Neural cell (in vitro differentiated cells): ENCODE results near the gene IRF1. TPM values are rescaled to one million over a fixed set of nuclear protein-coding genes. Genes with fewer than 3 reads are reported as not detected.
"Not testable (repeated sequence)": the region's sequence is repeated elsewhere in the genome, so short reads cannot be mapped to it uniquely, and the experiment has no call there.

Source experiments
- H2AFZ ChIP-seq: fragments of 200-600, 300-800 bp; sonication (generic), shearing (Covaris generic); 2 replicates; pipeline ENCODE4 v1.6.0; 2014; ENCODE audit warnings: low read depth, mild to moderate bottlenecking, antibody characterized with exemption, low read length, moderate library complexity
- H3F3A ChIP-seq: fragments of 200-600 bp; shearing (Covaris generic); 2 replicates; pipeline ENCODE4 v1.6.1; 2016; ENCODE audit warnings: mild to moderate bottlenecking, moderate library complexity, mixed read lengths, antibody characterized with exemption, low read length; ENCODE audit not compliant: insufficient read depth, poor library complexity, severe bottlenecking
- H3K27ac ChIP-seq: fragments of 200-600, 300-800 bp; sonication (generic), shearing (Covaris generic); 2 replicates; pipeline ENCODE4 v1.5.1; 2014; ENCODE audit warnings: mild to moderate bottlenecking, low read length, moderate library complexity
- H3K27me3 ChIP-seq: fragments of 300-800, 200-600 bp; sonication (generic), shearing (Covaris generic); 2 replicates; pipeline ENCODE4 v1.6.0; 2014; ENCODE audit warnings: mild to moderate bottlenecking, low read depth, low read length, moderate library complexity; ENCODE audit not compliant: insufficient read depth
- H3K36me3 ChIP-seq: fragments of 300-800, 200-600 bp; sonication (generic), shearing (Covaris generic); 2 replicates; pipeline ENCODE4 v1.5.1; 2014; ENCODE audit warnings: mild to moderate bottlenecking, antibody characterized with exemption, low read length, moderate library complexity; ENCODE audit not compliant: insufficient read depth
- H3K4me2 ChIP-seq: fragments of 300-800, 200-600 bp; sonication (generic), shearing (Covaris generic); 2 replicates; pipeline ENCODE4 v1.6.0; 2014; ENCODE audit warnings: mild to moderate bottlenecking, low read length
- H3K4me3 ChIP-seq: fragments of 300-800, 200-600 bp; sonication (generic), shearing (Covaris generic); 2 replicates; pipeline ENCODE4 v1.5.1; 2014; ENCODE audit warnings: mild to moderate bottlenecking, low read length, moderate library complexity
- H3K79me2 ChIP-seq: fragments of 200-600 bp; shearing (Covaris generic); replicated peaks from 2 replicates; pipeline ENCODE4 v1.6.0; 2014; ENCODE audit warnings: mild to moderate bottlenecking, low read length, moderate library complexity; ENCODE audit not compliant: insufficient read depth
- H3K9ac ChIP-seq: fragments of 300-800, 200-600 bp; sonication (generic), shearing (Covaris generic); 2 replicates; pipeline ENCODE4 v1.6.1; 2016; ENCODE audit warnings: mild to moderate bottlenecking, low read length, mixed read lengths
- H3K9me2 ChIP-seq: fragments of 200-600 bp; shearing (Covaris generic); 2 replicates; pipeline ENCODE4 v1.6.1; 2016; ENCODE audit warnings: mild to moderate bottlenecking, low read length, mixed read lengths; ENCODE audit not compliant: insufficient read depth
- H3K9me3 ChIP-seq: fragments of 200-600, 300-800 bp; sonication (generic), shearing (Covaris generic); 2 replicates; pipeline ENCODE4 v1.6.1; 2016; ENCODE audit warnings: mild to moderate bottlenecking, mixed run types, low read length, moderate library complexity, mixed read lengths
- H4K20me1 ChIP-seq: fragments of 200-600 bp; shearing (Covaris generic); 2 replicates; pipeline ENCODE4 v1.6.1; 2016; ENCODE audit warnings: mild to moderate bottlenecking, mixed run types; ENCODE audit not compliant: insufficient read depth
- EP300 ChIP-seq: fragments of 450-650 bp; conservative IDR thresholded peaks from 2 replicates; pipeline ENCODE4 v1.6.1; 2014; ENCODE audit warnings: antibody characterized with exemption, mild to moderate bottlenecking, moderate library complexity; ENCODE audit not compliant: poor library complexity, severe bottlenecking
- EZH2 ChIP-seq: fragments of 200-600, 300-800 bp; shearing (Covaris generic), sonication (generic); IDR thresholded peaks from 2 replicates; pipeline ENCODE4 v1.6.1; 2014; ENCODE audit warnings: antibody characterized with exemption, low read length, borderline replicate concordance, mild to moderate bottlenecking; ENCODE audit not compliant: insufficient read depth, poor library complexity, severe bottlenecking
- MXI1 ChIP-seq: fragments of 450-650 bp; conservative IDR thresholded peaks from 2 replicates; pipeline ENCODE4 v1.6.1; 2014; ENCODE audit warnings: antibody characterized with exemption, mild to moderate bottlenecking; ENCODE audit not compliant: poor library complexity, severe bottlenecking
- POLR2AphosphoS5 ChIP-seq: IDR thresholded peaks from 2 replicates; pipeline ENCODE4 v1.6.1; 2012
- RAD21 ChIP-seq: fragments of 450-650 bp; conservative IDR thresholded peaks from 2 replicates; pipeline ENCODE4 v1.6.1; 2014; ENCODE audit warnings: antibody characterized with exemption, mild to moderate bottlenecking, moderate library complexity
- REST ChIP-seq: IDR thresholded peaks from 2 replicates; pipeline ENCODE4 v1.6.1; 2012; ENCODE audit warnings: borderline replicate concordance
- SMC3 ChIP-seq: fragments of 450-650 bp; conservative IDR thresholded peaks from 2 replicates; pipeline ENCODE4 v1.6.1; 2014; ENCODE audit warnings: antibody characterized with exemption, mild to moderate bottlenecking, moderate library complexity; ENCODE audit not compliant: poor library complexity
- TAF1 ChIP-seq: IDR thresholded peaks from 2 replicates; pipeline ENCODE4 v1.6.1; 2012; ENCODE audit warnings: low read depth
- polyA plus RNA-seq: library from polyadenylated mRNA; depleted of rRNA; stranded (reverse); fragments of >200 nt; gene quantifications from 2 replicates; pipeline ENCODE4 v1.2.3, GENCODE V29; 2014
- TF ChIP-seq, protein P1 (sequence below): fragments of 450-650 bp; IDR thresholded peaks from 2 replicates; pipeline ENCODE4 v1.5.1; 2014; ENCODE audit warnings: antibody characterized with exemption, mild to moderate bottlenecking, moderate library complexity; ENCODE audit not compliant: poor library complexity, severe bottlenecking

Gene IRF1
- polyA plus RNA-seq, 1 donor from 2014 or later = 0.67 TPM

- Histone ChIP-seq H3K9ac (no peak overlapping the region), H3F3A (no peaks in the 10 kb centered on the region)
Measured at GRCh38 chr5:132485641-132486317, 4.8 kb downstream of the IRF1 start.

DNA sequence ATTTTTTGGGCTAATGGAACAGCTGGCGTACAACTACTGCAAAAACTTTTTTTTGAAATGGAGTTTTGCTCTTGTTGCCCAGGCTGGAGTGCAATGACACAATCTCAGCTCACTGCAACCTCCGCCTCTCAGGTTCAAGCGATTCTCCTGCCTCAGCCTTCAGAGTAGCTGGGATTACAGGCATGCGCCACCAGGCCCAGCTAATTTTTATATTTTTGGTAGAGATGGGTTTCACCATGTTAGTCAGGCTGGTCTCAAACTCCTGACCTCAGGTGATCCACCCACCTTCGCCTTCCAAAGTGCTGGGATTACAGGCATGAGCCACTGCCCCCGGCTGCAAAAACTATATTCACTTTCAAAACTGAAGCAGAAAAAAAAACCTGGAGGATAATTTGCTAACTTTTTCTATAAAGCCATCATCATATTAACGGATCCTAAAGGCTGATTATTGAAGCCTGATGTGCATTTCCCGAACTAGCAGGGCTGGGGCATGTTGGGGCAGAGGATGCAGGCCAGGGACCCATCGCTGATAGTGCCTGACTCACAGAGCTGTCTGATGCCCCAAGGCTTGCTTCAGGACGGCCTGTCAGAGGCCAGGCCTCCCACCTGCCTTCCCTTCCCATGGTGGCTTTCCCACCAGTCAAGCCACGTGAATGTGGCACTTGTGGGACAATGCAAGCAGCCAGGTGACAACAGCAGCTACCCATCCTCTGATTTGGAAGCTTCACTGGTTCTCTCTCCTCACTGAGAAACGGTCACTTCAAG is 5.5 kb downstream of the IRF1 start:
- H3K27me3 ChIP-seq = peaks cover 14% of the 10 kb centered on the region
- H4K20me1 ChIP-seq, H3K36me3 ChIP-seq, H3K9me3 ChIP-seq, H3K9ac ChIP-seq, H3K9me2 ChIP-seq, H3F3A ChIP-seq, H2AFZ ChIP-seq, H3K79me2 ChIP-seq, H3K27ac ChIP-seq, H3K4me3 ChIP-seq, H3K4me2 ChIP-seq: not testable (repeated sequence)

More at GRCh38 chr5:132485641-132486317, 4.8 kb downstream of the IRF1 start:
- Histone ChIP-seq H2AFZ (no peak overlapping the region), H4K20me1 (no peaks in the 10 kb centered on the region), H3K9me3 (no peaks in the 10 kb centered on the region), H3K27ac (no peak overlapping the region), H3K36me3 (no peaks in the 10 kb centered on the region), H3K27me3 (peaks cover 14% of the 10 kb centered on the region), H3K9me2 (no peaks in the 10 kb centered on the region), H3K79me2 (no peaks in the 10 kb centered on the region), H3K4me3 (no peak overlapping the region), H3K4me2 (no peak overlapping the region)
- TF ChIP-seq SMC3 (no peak), TAF1 (no peak), MXI1 (no peak), POLR2AphosphoS5 (no peak), RAD21 (no peak), EP300 (no peak), REST (no peak), EZH2 (no peak)
- TF ChIP-seq, protein P1, sequence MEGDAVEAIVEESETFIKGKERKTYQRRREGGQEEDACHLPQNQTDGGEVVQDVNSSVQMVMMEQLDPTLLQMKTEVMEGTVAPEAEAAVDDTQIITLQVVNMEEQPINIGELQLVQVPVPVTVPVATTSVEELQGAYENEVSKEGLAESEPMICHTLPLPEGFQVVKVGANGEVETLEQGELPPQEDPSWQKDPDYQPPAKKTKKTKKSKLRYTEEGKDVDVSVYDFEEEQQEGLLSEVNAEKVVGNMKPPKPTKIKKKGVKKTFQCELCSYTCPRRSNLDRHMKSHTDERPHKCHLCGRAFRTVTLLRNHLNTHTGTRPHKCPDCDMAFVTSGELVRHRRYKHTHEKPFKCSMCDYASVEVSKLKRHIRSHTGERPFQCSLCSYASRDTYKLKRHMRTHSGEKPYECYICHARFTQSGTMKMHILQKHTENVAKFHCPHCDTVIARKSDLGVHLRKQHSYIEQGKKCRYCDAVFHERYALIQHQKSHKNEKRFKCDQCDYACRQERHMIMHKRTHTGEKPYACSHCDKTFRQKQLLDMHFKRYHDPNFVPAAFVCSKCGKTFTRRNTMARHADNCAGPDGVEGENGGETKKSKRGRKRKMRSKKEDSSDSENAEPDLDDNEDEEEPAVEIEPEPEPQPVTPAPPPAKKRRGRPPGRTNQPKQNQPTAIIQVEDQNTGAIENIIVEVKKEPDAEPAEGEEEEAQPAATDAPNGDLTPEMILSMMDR = no peak
